Superior temporal gyrus (tissue), 1 donor: ENCODE results near the gene HOXA2.

Source experiments
- DNase-seq: peaks from one replicate; pipeline ENCODE4 v3.0.0-alpha.2; 2016; ENCODE audit errors: extremely low spot score

Gene HOXA2

GRCh38 chr7:27102581-27103442 lies at the start of gene HOXA2:
Gene HOXA2, minus strand, starts transcription at chr7:27102683. Its CDS starts 183 bp downstream, at chr7:27102500.
- no peak for DNase-seq

GRCh38 chr7:27151341-27151930 lies 49.0 kb upstream of the HOXA2 start:
- DNase-seq = no peak

- no peak for DNase-seq
Measured at GRCh38 chr7:27150568-27151340, 48.3 kb upstream of the HOXA2 start.

- no peak for DNase-seq
Measured at GRCh38 chr7:27149842-27150567, 47.5 kb upstream of the HOXA2 start.

GRCh38 chr7:27148756-27149641 lies 46.5 kb upstream of the HOXA2 start:
- no peak for DNase-seq

GRCh38 chr7:27148031-27148755 lies 45.7 kb upstream of the HOXA2 start:
- DNase-seq = no peak

GRCh38 chr7:27147199-27148030 lies 44.9 kb upstream of the HOXA2 start, which contains the start of gene HOXA6:
Gene HOXA6, minus strand, starts transcription at chr7:27147774. Its CDS starts 25 bp downstream, at chr7:27147749.
- no peak for DNase-seq

GRCh38 chr7:27146491-27147198 lies 44.2 kb upstream of the HOXA2 start:
- no peak for DNase-seq

- no peak for DNase-seq
Measured at GRCh38 chr7:27145914-27146412, 43.5 kb upstream of the HOXA2 start.

- no peak for DNase-seq
Measured at GRCh38 chr7:27145165-27145913, 42.9 kb upstream of the HOXA2 start.

- no peak for DNase-seq
Measured at GRCh38 chr7:27144781-27145164, 42.3 kb upstream of the HOXA2 start.

GRCh38 chr7:27143950-27144780 lies 41.7 kb upstream of the HOXA2 start:
- DNase-seq = no peak

- DNase-seq = no peak
Measured at GRCh38 chr7:27143023-27143949, 40.8 kb upstream of the HOXA2 start, which contains the start of gene HOXA5. Gene HOXA5, minus strand, starts transcription at chr7:27143681. Its CDS starts 74 bp downstream, at chr7:27143607.

- no peak for DNase-seq
Measured at GRCh38 chr7:27142580-27143022, 40.1 kb upstream of the HOXA2 start.

GRCh38 chr7:27141923-27142579 lies 39.6 kb upstream of the HOXA2 start:
- DNase-seq = no peak
